Hepatocyte (in vitro differentiated cells): ENCODE data around the gene CCDC174. TPM values are rescaled to one million over a fixed set of nuclear protein-coding genes. Genes with fewer than 3 reads are reported as not detected.

Source experiments
- DNase-seq: peaks from one replicate; pipeline ENCODE4 v3.0.0-alpha.2; 2016; ENCODE audit warnings: low spot score
- H2AFZ ChIP-seq: fragments of 200-600 bp; sonication (generic); 2 replicates; pipeline ENCODE4 v1.6.0; 2016; ENCODE audit warnings: antibody characterized with exemption, mild to moderate bottlenecking
- H3K27ac ChIP-seq: fragments of 200-600 bp; sonication (generic); 2 replicates; pipeline ENCODE4 v1.5.1; 2016; ENCODE audit warnings: mild to moderate bottlenecking
- H3K27me3 ChIP-seq: fragments of 200-600 bp; sonication (generic); 2 replicates; pipeline ENCODE4 v1.6.1; 2016
- H3K36me3 ChIP-seq: fragments of 200-600 bp; sonication (generic); replicated peaks from 2 replicates; pipeline ENCODE4 v1.5.1; 2016; ENCODE audit warnings: low read depth; ENCODE audit not compliant: insufficient read depth
- H3K4me1 ChIP-seq: fragments of 200-600 bp; sonication (generic); 2 replicates; pipeline ENCODE4 v1.5.1; 2016; ENCODE audit warnings: mild to moderate bottlenecking, moderate library complexity; ENCODE audit not compliant: insufficient read depth
- H3K4me2 ChIP-seq: fragments of 200-600 bp; sonication (generic); 2 replicates; pipeline ENCODE4 v1.6.0; 2016
- H3K4me3 ChIP-seq: fragments of 200-600 bp; sonication (generic); 2 replicates; pipeline ENCODE4 v1.5.1; 2016; ENCODE audit warnings: mild to moderate bottlenecking
- H3K79me2 ChIP-seq: fragments of 200-600 bp; sonication (generic); 2 replicates; pipeline ENCODE4 v1.6.0; 2017; ENCODE audit warnings: mild to moderate bottlenecking
- H3K9me2 ChIP-seq: fragments of 200-600 bp; sonication (generic); replicated peaks from 2 replicates; pipeline ENCODE4 v1.6.0; 2017; ENCODE audit warnings: mild to moderate bottlenecking; ENCODE audit not compliant: insufficient read depth
- H3K9me3 ChIP-seq: fragments of 200-600 bp; sonication (generic); 2 replicates; pipeline ENCODE4 v1.5.1; 2016; ENCODE audit warnings: low read depth, mild to moderate bottlenecking
- H4K20me1 ChIP-seq: fragments of 200-600 bp; sonication (generic); 2 replicates; pipeline ENCODE4 v1.6.0; 2016; ENCODE audit warnings: mild to moderate bottlenecking; ENCODE audit not compliant: insufficient read depth, poor library complexity, severe bottlenecking
- CTCF ChIP-seq: fragments of 200-600 bp; sonication (generic); IDR thresholded peaks from 2 replicates; pipeline ENCODE4 v1.5.1; 2016; ENCODE audit warnings: antibody characterized with exemption, mild to moderate bottlenecking; ENCODE audit not compliant: poor library complexity
- EZH2 ChIP-seq: fragments of 200-600 bp; sonication (generic); IDR thresholded peaks from 2 replicates; pipeline ENCODE4 v1.6.1; 2016; ENCODE audit warnings: antibody characterized with exemption, mild to moderate bottlenecking, borderline replicate concordance
- EZH2phosphoT487 ChIP-seq: fragments of 200-600 bp; sonication (generic); IDR thresholded peaks from one replicate; pipeline ENCODE4 v1.6.1; 2018; ENCODE audit warnings: antibody characterized with exemption, mild to moderate bottlenecking, low read depth, moderate library complexity; ENCODE audit not compliant: unreplicated experiment, severe bottlenecking
- WGBS: methylation state at CpG from one replicate; pipeline ENCODE4 v1.1.6; 2016; ENCODE audit warnings: low lambda C conversion rate; ENCODE audit errors: missing lambda C conversion rate; 5-methylcytosine and 5-hydroxymethylcytosine counted together
- polyA plus RNA-seq: library from polyadenylated mRNA; unstranded; fragments of >200 nt; fragmentation: Nextera tagmentation; extraction: Ambion mirVana; gene quantifications from 2 replicates; pipeline ENCODE4 v1.2.1, GENCODE V29; 2016
- total RNA-seq: library from RNA; depleted of rRNA; stranded (reverse); fragments of >200 nt; gene quantifications from 2 replicates; pipeline ENCODE4 v1.2.3, GENCODE V29; 2014

The CCDC174 gene
- total and polyA plus RNA-seq, 2 experiments from 2014 or later: 18.6 to 23.6 TPM

DNA sequence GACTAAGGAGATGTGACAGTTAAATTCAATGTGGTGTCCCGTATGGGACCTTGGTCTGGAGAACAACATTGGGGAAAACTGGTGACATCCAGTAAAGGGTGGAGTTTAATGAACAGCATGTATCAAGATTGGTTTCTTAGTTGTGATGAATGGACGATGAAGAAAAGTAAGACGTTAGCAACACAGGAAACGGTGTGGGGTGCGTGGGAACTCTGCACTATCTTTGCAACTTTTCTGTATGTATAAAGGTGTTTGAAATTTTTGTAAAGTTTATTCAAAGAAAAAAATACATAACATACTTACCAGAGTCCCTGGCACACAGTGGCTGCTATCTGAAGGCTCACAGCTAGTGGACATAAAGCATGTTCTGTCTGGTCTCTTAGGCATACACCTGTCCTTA, 6.1 kb upstream of the CCDC174 start:
- Histone ChIP-seq H3K36me3 (no peaks in the 10 kb centered on the region), H2AFZ (no peak overlapping the region), H4K20me1 (no peaks in the 10 kb centered on the region), H3K27me3 (peaks cover 4% of the 10 kb centered on the region), H3K27ac (no peak overlapping the region), H3K4me1 (peaks cover 20% of the 10 kb centered on the region), H3K4me2 (no peak overlapping the region), H3K79me2 (no peaks in the 10 kb centered on the region), H3K9me3 (no peaks in the 10 kb centered on the region), H3K9me2 (no peaks in the 10 kb centered on the region), H3K4me3 (no peak overlapping the region)
- WGBS: 93% methylated on average over 5 of the region's 5 CpGs
- no peak for DNase-seq
- TF ChIP-seq CTCF (no peak), EZH2phosphoT487 (no peak), EZH2 (no peak)

GRCh38 chr3:14646131-14646573, 5.4 kb upstream of the CCDC174 start:
- no peak for DNase-seq
- H3K9me3 ChIP-seq: no peaks in the 10 kb centered on the region
- no peaks in the 10 kb centered on the region for H3K79me2 ChIP-seq
- H3K4me3 ChIP-seq: no peak overlapping the region
- no peaks in the 10 kb centered on the region for H3K9me2 ChIP-seq
- H3K4me1 ChIP-seq: peaks cover 25% of the 10 kb centered on the region
- TF ChIP-seq EZH2phosphoT487 (no peak), EZH2 (no peak), CTCF (no peak)
- H3K27me3 ChIP-seq: peaks cover 4% of the 10 kb centered on the region
- H3K27ac ChIP-seq: no peak overlapping the region
- WGBS: 93% methylated on average over 6 of the region's 6 CpGs
- no peaks in the 10 kb centered on the region for H4K20me1 ChIP-seq
- no peaks in the 10 kb centered on the region for H3K36me3 ChIP-seq
- no peak overlapping the region for H3K4me2 ChIP-seq
- no peak overlapping the region for H2AFZ ChIP-seq

GRCh38 chr3:14646589-14647413, 4.8 kb upstream of the CCDC174 start:
- DNase-seq: peak; percentile 22
- no peaks in the 10 kb centered on the region for H3K9me3 ChIP-seq
- H2AFZ ChIP-seq: no peak overlapping the region
- peaks cover 25% of the 10 kb centered on the region for H3K4me1 ChIP-seq
- H3K27ac ChIP-seq: no peak overlapping the region
- H3K9me2 ChIP-seq: no peaks in the 10 kb centered on the region
- no peaks in the 10 kb centered on the region for H4K20me1 ChIP-seq
- H3K4me3 ChIP-seq: no peak overlapping the region
- 75% methylated on average over 9 of the region's 9 CpGs for WGBS
- TF ChIP-seq EZH2 (no peak), EZH2phosphoT487 (no peak), CTCF (no peak)
- no peaks in the 10 kb centered on the region for H3K36me3 ChIP-seq
- peaks cover 4% of the 10 kb centered on the region for H3K27me3 ChIP-seq
- peaks cover 1% of the 10 kb centered on the region for H3K79me2 ChIP-seq
- H3K4me2 ChIP-seq: no peak overlapping the region
